ENCODE measurements around the gene CACNA2D3.

The CACNA2D3 gene

GRCh38 chr3:54865316-54865715 is 743.0 kb downstream of the CACNA2D3 start:
- H3K36me3 ChIP-seq (replicated peaks; ENCODE audit: insufficient read depth, low read length): no peaks in the 10 kb centered on the region
- no peak overlapping the region for H3K27ac ChIP-seq (ENCODE audit: low read length)
- no peaks in the 10 kb centered on the region for H3K27me3 ChIP-seq (replicated peaks; ENCODE audit: insufficient read depth, low read length)
- no peaks in the 10 kb centered on the region for H3F3A ChIP-seq (ENCODE audit: insufficient read depth, low read length)
- no peaks in the 10 kb centered on the region for H3K9me3 ChIP-seq (replicated peaks; ENCODE audit: insufficient read depth, low read length)
- DNase-seq: no peak
- no peaks in the 10 kb centered on the region for H3K4me1 ChIP-seq (ENCODE audit: low read length)
- H4K20me1 ChIP-seq (ENCODE audit: insufficient read depth, low read length): no peaks in the 10 kb centered on the region
- no peaks in the 10 kb centered on the region for H3K79me2 ChIP-seq (ENCODE audit: low read length)
- H3K4me2 ChIP-seq (ENCODE audit: low read depth, low read length): no peak overlapping the region
- H3K9ac ChIP-seq (ENCODE audit: low read length): no peak overlapping the region
- no peak overlapping the region for H3K4me3 ChIP-seq (ENCODE audit: low read length)
- H2AFZ ChIP-seq (ENCODE audit: low read length): no peak overlapping the region
- no peak for TF ChIP-seq EZH2phosphoT487 (IDR thresholded peaks at IDR 0.05; ENCODE audit: low read length)
- no peaks in the 10 kb centered on the region for H3K9me2 ChIP-seq (replicated peaks; ENCODE audit: insufficient read depth, low read length)

- Histone ChIP-seq H3F3A (ENCODE audit: insufficient read depth, low read length) (no peaks in the 10 kb centered on the region), H3K79me2 (ENCODE audit: low read length) (no peaks in the 10 kb centered on the region), H3K9me3 (replicated peaks; ENCODE audit: insufficient read depth, low read length) (no peaks in the 10 kb centered on the region), H3K4me2 (ENCODE audit: low read depth, low read length) (no peak overlapping the region), H3K4me3 (ENCODE audit: low read length) (no peak overlapping the region), H3K27me3 (replicated peaks; ENCODE audit: insufficient read depth, low read length) (no peaks in the 10 kb centered on the region), H4K20me1 (ENCODE audit: insufficient read depth, low read length) (no peaks in the 10 kb centered on the region), H3K36me3 (replicated peaks; ENCODE audit: insufficient read depth, low read length) (no peaks in the 10 kb centered on the region), H3K9ac (ENCODE audit: low read length) (no peak overlapping the region), H3K27ac (ENCODE audit: low read length) (no peak overlapping the region), H3K9me2 (replicated peaks; ENCODE audit: insufficient read depth, low read length) (no peaks in the 10 kb centered on the region), H3K4me1 (ENCODE audit: low read length) (no peaks in the 10 kb centered on the region), H2AFZ (ENCODE audit: low read length) (no peak overlapping the region)
- TF ChIP-seq, protein P1, sequence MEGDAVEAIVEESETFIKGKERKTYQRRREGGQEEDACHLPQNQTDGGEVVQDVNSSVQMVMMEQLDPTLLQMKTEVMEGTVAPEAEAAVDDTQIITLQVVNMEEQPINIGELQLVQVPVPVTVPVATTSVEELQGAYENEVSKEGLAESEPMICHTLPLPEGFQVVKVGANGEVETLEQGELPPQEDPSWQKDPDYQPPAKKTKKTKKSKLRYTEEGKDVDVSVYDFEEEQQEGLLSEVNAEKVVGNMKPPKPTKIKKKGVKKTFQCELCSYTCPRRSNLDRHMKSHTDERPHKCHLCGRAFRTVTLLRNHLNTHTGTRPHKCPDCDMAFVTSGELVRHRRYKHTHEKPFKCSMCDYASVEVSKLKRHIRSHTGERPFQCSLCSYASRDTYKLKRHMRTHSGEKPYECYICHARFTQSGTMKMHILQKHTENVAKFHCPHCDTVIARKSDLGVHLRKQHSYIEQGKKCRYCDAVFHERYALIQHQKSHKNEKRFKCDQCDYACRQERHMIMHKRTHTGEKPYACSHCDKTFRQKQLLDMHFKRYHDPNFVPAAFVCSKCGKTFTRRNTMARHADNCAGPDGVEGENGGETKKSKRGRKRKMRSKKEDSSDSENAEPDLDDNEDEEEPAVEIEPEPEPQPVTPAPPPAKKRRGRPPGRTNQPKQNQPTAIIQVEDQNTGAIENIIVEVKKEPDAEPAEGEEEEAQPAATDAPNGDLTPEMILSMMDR (IDR thresholded peaks at IDR 0.05; ENCODE audit: low read length): no peak
- TF ChIP-seq EZH2 (optimal IDR thresholded peaks at IDR 0.05; ENCODE audit: low read depth, low read length): no peak
- no peak for TF ChIP-seq EZH2phosphoT487 (IDR thresholded peaks at IDR 0.05; ENCODE audit: low read length)
- no peak for DNase-seq
Measured at GRCh38 chr3:54866251-54866650, 743.9 kb downstream of the CACNA2D3 start.

DNA sequence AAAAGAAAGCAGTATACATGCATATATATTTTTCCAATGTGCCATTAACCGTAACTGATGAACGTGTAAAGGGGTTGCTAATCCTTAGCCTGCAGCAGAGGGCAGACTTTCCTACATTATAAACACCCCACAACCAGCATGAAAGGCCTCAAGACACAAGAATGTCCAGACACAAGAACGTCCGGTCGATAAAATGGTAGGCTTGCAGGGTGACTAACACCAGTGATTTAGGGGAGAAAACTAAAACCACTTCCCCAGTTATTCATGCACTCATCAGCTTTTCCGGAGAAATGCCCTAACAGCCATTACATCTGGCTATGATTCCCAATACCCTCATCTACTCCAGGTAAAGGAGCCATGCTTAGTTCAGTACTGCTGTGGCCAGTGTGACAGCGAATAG is 748.1 kb downstream of the CACNA2D3 start:
- Histone ChIP-seq H3F3A (ENCODE audit: insufficient read depth, low read length) (no peaks in the 10 kb centered on the region), H3K9me3 (replicated peaks; ENCODE audit: insufficient read depth, low read length) (no peaks in the 10 kb centered on the region), H3K27ac (ENCODE audit: low read length) (no peak overlapping the region), H2AFZ (ENCODE audit: low read length) (no peak overlapping the region), H3K9ac (ENCODE audit: low read length) (no peak overlapping the region), H3K4me3 (ENCODE audit: low read length) (no peak overlapping the region), H3K9me2 (replicated peaks; ENCODE audit: insufficient read depth, low read length) (no peaks in the 10 kb centered on the region), H4K20me1 (ENCODE audit: insufficient read depth, low read length) (no peaks in the 10 kb centered on the region), H3K79me2 (ENCODE audit: low read length) (no peaks in the 10 kb centered on the region), H3K27me3 (replicated peaks; ENCODE audit: insufficient read depth, low read length) (no peaks in the 10 kb centered on the region), H3K36me3 (replicated peaks; ENCODE audit: insufficient read depth, low read length) (no peaks in the 10 kb centered on the region), H3K4me1 (ENCODE audit: low read length) (no peaks in the 10 kb centered on the region), H3K4me2 (ENCODE audit: low read depth, low read length) (no peak overlapping the region)
- no peak for DNase-seq
- TF ChIP-seq EZH2phosphoT487 (IDR thresholded peaks at IDR 0.05; ENCODE audit: low read length) (no peak), EZH2 (optimal IDR thresholded peaks at IDR 0.05; ENCODE audit: low read depth, low read length) (no peak)
- TF ChIP-seq, protein P1 (IDR thresholded peaks at IDR 0.05; ENCODE audit: low read length): no peak

GRCh38 chr3:54871867-54872266 is 749.5 kb downstream of the CACNA2D3 start:
- Histone ChIP-seq H2AFZ (ENCODE audit: low read length) (no peak overlapping the region), H3K36me3 (replicated peaks; ENCODE audit: insufficient read depth, low read length) (no peaks in the 10 kb centered on the region), H3K4me1 (ENCODE audit: low read length) (no peaks in the 10 kb centered on the region), H3K4me2 (ENCODE audit: low read depth, low read length) (no peak overlapping the region), H3F3A (ENCODE audit: insufficient read depth, low read length) (no peaks in the 10 kb centered on the region), H3K4me3 (ENCODE audit: low read length) (no peak overlapping the region), H3K9me2 (replicated peaks; ENCODE audit: insufficient read depth, low read length) (no peaks in the 10 kb centered on the region), H3K9me3 (replicated peaks; ENCODE audit: insufficient read depth, low read length) (no peaks in the 10 kb centered on the region), H3K27me3 (replicated peaks; ENCODE audit: insufficient read depth, low read length) (no peaks in the 10 kb centered on the region), H3K9ac (ENCODE audit: low read length) (no peak overlapping the region), H3K79me2 (ENCODE audit: low read length) (no peaks in the 10 kb centered on the region), H3K27ac (ENCODE audit: low read length) (no peak overlapping the region), H4K20me1 (ENCODE audit: insufficient read depth, low read length) (no peaks in the 10 kb centered on the region)
- DNase-seq: no peak
- TF ChIP-seq, protein P1 (IDR thresholded peaks at IDR 0.05; ENCODE audit: low read length): no peak
- TF ChIP-seq EZH2phosphoT487 (IDR thresholded peaks at IDR 0.05; ENCODE audit: low read length) (no peak), EZH2 (optimal IDR thresholded peaks at IDR 0.05; ENCODE audit: low read depth, low read length) (no peak)
